Measurements from ENCODE around the gene RTN4.

The RTN4 gene

DNA sequence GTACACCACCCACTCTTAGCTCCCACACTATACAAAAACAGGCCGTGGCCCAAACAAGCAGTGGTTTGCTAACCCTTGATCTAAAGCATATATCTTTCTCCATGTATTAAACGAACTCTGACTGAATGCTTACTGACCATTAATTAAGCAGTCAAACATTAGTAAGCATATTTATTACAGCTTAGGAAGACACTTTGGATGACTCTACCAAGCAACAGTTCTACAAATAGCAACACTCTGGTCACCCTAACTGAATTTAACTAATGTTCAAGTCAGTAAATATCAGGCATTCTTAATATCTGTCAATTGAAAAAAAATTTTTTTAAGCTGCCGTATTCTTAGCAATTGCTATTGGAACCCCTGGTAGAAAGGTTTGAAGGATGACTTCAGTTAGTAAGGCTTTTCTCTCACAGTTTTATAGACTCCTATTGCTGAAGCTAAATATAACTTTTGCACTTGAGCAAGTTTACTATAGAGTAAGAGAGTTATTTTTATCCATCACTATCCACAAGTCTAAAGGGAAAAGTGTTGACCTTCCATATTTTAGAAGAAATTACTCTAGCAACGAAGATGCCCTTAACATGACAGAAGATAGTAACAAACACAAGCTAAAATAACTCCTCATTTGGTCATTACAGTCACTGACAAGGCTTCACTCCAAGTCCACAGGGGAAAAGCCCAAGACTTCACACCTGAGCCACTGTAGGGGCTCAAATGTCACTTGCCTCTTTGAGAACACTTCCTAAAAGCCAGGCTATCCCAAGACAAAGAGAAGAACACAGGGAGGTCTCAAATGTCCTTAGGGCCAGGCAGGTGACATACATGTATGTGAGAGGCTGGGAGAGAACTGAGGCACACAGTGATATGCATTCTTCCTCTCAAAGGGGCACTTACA is 74.4 kb downstream of the RTN4 start:
- TF ChIP-seq, protein P1, sequence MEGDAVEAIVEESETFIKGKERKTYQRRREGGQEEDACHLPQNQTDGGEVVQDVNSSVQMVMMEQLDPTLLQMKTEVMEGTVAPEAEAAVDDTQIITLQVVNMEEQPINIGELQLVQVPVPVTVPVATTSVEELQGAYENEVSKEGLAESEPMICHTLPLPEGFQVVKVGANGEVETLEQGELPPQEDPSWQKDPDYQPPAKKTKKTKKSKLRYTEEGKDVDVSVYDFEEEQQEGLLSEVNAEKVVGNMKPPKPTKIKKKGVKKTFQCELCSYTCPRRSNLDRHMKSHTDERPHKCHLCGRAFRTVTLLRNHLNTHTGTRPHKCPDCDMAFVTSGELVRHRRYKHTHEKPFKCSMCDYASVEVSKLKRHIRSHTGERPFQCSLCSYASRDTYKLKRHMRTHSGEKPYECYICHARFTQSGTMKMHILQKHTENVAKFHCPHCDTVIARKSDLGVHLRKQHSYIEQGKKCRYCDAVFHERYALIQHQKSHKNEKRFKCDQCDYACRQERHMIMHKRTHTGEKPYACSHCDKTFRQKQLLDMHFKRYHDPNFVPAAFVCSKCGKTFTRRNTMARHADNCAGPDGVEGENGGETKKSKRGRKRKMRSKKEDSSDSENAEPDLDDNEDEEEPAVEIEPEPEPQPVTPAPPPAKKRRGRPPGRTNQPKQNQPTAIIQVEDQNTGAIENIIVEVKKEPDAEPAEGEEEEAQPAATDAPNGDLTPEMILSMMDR (IDR thresholded peaks at IDR 0.05; ENCODE audit: low read depth, low read length) = no peak

DNA sequence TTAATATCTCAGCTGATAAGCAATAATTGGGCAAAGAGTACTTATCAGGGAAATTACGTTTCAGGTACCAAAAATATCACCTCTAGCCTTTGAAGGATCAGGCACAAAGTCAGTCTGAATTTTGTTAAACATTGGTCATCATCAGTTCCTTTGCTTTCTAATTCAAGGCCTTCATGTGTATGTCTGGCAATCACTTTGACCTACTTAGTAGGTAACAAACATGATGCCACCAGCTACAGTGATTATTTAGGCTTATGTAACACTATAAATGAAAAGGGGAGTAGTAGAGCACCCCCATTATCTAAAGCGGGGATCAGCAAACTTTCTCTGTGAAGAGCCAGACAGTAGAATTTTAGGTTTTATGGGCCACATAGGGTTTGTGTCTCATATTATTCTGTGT is 75.1 kb downstream of the RTN4 start:
- no peak for DNase-seq (ENCODE audit: extremely low read depth, low read depth)
- TF ChIP-seq, protein P1 (IDR thresholded peaks at IDR 0.05; ENCODE audit: low read depth, low read length) = no peak

More for the DNA sequence above, 74.4 kb downstream of the RTN4 start:
- DNase-seq (ENCODE audit: extremely low read depth, low read depth) = no peak

DNA sequence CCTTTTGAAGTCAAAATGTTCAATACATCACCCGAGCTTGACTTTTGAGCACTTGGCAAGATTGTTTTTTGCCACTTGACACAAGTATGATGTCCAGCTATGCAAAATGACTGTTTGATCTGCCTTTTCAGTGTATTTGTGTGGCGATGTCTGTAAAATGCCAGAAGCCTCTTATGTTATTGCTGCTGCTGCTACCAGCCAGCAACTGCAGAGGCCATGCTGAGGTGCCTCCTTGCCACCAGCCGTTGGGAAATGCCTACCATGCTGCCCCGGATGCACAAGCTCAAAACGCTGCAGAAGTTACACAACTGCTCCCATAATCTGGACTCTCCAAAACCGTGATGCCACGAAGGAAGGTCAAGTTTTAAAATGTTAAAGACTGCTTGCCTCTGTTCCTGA is 80.3 kb downstream of the RTN4 start:
- TF ChIP-seq, protein P1 (IDR thresholded peaks at IDR 0.05; ENCODE audit: low read depth, low read length) = no peak
- DNase-seq (ENCODE audit: extremely low read depth, low read depth) = no peak

DNA sequence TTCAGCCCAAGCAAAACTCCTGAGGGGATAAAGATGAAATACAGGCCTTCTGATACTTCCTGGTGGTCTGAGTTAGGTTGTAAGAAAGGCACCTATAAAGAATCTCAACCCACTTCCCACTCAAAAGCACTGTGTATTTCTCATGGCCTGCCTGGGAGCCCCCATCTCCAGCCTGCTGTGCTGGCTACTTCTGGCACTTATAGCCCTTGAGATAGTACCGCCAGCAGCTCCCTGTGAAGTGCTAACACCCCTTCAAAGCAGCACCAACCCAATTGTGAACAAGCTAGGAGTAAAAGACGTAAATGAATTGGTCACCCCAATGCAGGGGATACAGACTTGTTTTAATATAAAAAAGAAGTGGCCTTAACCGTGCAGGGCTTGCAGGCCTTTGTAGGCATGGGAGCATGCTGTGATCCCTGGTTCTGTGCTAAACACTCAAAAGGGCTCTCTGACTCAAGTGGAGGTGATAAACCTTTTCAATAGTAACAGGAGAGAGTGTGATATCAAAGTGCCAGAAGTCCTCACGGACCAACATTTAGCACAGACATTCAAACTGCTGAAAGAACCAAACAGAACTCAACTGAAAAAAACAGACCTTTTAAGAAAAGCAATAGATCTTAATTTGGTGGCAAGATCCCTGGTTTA is 80.8 kb downstream of the RTN4 start:
- TF ChIP-seq, protein P1 (IDR thresholded peaks at IDR 0.05; ENCODE audit: low read depth, low read length) = no peak

DNA sequence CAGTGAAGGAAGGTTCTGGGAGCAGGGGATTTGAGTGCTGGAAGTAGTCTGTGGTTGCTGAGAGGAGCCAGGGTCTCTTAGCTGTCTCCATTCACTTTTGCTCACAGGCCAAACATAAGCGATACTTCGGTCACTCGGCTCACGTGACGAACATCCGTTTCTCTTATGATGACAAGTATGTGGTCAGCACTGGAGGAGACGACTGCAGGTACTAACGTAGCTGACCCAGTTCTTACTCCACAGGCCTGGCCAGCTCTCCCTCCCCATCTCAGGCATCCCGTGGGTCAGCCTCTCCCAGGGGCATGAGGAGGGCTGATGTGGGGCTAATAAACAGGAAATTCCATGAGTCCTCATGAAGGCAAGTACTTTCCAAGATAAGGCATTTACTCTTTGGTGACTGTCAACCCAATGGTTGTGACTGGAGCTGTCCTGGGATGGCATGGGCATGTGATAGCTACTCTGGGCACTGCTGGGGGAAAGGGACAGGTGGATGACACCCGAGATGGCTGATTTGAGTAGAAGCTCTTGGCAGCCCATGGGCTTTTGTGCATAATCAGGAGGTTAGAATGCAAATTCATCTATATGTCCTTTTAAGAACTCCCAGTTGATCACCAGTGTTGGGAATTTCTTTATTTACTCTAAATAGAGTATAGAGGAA is 81.6 kb downstream of the RTN4 start:
- TF ChIP-seq, protein P1 (IDR thresholded peaks at IDR 0.05; ENCODE audit: low read depth, low read length) = no peak
- DNase-seq (ENCODE audit: extremely low read depth, low read depth) = no peak

More for the DNA sequence above, 80.8 kb downstream of the RTN4 start:
- no peak for DNase-seq (ENCODE audit: extremely low read depth, low read depth)

DNA sequence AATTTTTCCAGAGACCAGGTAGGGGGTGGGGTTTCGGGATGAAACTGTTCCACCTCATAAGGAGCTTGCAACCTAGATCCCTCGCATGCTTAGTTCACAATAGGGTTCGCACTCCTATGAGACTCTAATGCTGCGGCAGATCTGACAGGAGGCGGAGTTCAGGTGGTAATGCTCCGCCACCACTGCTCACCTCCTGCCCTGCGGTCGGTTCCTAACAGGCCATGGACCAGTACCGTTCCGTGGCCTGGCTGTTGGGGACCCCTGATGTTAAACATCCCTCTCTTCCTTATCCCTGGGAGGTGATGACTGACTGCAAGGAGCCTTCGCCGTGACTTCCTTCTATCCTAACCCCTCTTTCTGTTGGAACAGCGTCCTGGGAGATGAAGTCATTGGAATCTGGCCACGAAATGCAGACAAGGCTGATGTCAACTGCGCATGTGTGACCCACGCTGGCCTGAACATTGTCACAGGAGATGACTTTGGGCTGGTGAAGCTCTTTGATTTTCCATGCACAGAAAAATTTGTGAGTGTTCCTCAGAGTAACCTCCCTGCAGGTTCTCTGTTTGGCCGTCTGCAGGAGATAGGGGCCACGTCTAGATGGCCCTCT is 82.4 kb downstream of the RTN4 start:
- no peak for DNase-seq (ENCODE audit: extremely low read depth, low read depth)
- TF ChIP-seq, protein P1 (IDR thresholded peaks at IDR 0.05; ENCODE audit: low read depth, low read length) = no peak
